Measurements from ENCODE around the gene ZNF500.
"Not testable (repeated sequence)": the region's sequence is repeated elsewhere in the genome, so short reads cannot be mapped to it uniquely, and the experiment has no call there.

Gene ZNF500

GRCh38 chr16:4796982-4797804 lies 30.2 kb upstream of the ZNF500 start:
- ATAC-seq (no peak), DNase-seq (no peak)

DNA sequence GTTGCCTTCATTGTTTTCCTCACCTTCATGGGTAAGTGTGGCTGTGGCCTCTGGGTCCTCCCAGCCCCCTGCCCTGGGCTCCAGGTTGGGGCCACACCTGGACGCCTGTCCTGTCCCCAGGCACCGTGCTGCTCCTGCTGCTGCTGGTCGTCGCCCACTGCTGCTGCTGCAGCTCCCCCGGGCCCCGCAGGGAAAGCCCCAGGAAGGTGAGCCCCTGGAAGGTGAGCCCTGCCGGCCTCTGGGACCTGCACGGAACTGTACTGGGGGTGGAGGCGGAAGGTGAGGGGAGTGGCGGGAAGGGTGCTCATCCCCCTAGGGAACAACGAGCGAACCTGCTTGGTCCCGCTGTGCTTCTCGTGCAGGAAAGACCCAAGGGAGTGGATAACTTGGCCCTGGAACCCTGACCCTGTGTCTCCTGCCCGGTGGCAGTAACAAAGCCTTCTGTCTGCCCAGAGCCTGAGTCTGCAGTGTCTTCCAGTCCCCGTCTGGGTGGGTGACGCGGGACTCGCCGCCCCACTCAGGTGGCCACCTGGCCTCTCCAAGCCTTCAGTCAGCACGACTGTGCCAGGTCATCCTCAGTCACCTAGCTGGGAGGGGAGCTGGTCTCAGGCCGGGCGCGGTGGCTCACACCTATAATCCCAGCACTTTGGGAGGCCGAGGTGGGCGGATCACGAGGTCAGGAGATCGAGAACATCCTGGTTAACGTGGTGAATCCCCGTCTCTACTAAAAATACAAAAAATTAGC lies 29.0 kb upstream of the ZNF500 start:
- ATAC-seq (no peak), DNase-seq (no peak)

DNA sequence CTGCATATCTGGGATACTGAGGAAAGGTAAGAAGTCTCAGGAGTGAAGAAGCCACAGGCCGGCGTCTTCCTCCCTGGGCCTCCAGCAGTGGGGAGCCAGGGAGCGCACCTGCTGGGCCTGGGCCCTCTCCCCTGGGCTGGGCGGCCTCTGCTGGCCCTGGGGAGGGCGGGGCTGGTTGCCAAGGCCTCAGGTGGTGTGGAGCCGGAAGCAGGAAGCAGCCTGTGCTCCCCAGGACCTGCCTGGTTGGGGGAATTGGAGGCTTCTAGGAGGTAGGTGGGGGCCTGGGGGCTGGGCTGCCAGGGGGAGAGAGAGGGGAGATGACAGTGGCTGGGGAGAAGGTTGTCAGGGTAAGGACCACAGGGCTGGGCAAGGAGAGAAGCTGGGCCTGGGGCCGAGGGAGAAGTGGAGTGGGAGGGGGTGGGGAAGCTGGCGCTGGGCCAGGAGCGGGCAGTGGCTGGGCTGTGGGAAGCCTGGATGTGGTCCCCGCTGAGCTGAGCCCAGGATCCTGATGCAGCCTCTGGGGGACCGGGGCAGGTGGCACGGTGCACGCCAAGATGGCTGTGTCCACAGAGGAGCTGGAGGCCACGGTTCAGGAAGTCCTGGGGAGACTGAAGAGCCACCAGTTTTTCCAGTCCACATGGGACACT lies 28.3 kb upstream of the ZNF500 start, which contains the start of gene SMIM22:
Gene SMIM22 (plus strand): TSS at position 189 of the 647 bp plus-strand sequence. CDS start 366 bp downstream, at position 555.
- ATAC-seq (no peak), DNase-seq (no peak)

- ATAC-seq: no peak
- DNase-seq: no peak
Measured at GRCh38 chr16:4792951-4793513, 26.1 kb upstream of the ZNF500 start.

DNA sequence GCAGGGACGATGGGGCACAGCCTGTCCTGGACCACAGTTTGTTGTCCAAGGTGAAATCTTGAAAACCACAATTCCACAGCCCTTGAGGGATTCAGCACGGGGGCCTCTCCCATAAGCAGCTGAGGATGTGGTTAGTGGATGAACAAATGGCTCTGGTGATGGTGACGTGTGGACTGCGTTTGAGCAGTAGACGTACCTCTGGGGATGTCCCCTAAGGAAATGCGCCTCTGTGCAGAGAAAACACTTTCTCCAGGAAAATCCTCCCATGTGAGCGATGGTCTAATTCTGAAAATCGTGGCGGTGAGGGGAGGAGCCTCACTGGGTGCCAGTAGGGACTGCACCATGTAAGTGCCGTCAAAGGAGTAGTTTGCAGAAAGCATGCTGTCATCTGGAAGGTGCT lies 23.9 kb upstream of the ZNF500 start:
- DNase-seq (no peak), ATAC-seq (no peak)

GRCh38 chr16:4790261-4790660 lies 23.3 kb upstream of the ZNF500 start:
- DNase-seq: no peak
- ATAC-seq: no peak

DNA sequence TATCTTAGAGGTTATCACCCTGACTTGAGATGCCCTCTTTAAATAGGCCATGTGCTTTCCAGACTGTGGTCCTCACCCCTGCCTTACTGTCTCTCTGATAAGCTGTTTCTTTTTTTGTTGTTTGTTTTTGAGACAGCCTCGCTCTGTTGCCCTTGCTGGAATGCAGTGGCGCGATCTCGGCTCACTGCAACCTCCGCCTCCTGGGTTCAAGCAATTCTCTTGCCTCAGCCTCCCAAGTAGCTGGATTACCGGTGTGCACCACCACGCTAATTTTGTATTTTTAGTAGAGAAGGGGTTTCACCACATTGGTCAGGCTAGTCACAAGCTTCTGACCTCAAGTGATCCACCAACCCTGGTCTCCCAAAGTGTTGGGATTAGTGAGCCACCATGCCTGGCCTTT lies 21.9 kb upstream of the ZNF500 start:
- DNase-seq: no peak
- ATAC-seq: no peak

GRCh38 chr16:4788489-4788889 lies 21.5 kb upstream of the ZNF500 start:
- DNase-seq (no peak), ATAC-seq (no peak)

- DNase-seq (no peak), ATAC-seq (no peak)
Measured at GRCh38 chr16:4787627-4788482, 20.9 kb upstream of the ZNF500 start, which contains the start of gene SEPTIN12. TSS of gene SEPTIN12 (minus strand) at chr16:4788345. CDS start at chr16:4787645, 700 bp downstream.

GRCh38 chr16:4787068-4787467 lies 20.1 kb upstream of the ZNF500 start:
- no peak for ATAC-seq
- no peak for DNase-seq

GRCh38 chr16:4785758-4786433 lies 18.9 kb upstream of the ZNF500 start:
- ATAC-seq (no peak), DNase-seq (no peak)

- not testable (repeated sequence) for DNase-seq, ATAC-seq
Measured at GRCh38 chr16:4784444-4784987, 17.6 kb upstream of the ZNF500 start.

GRCh38 chr16:4783951-4784336 lies 17.0 kb upstream of the ZNF500 start:
- no peak for ATAC-seq
- DNase-seq: no peak

DNA sequence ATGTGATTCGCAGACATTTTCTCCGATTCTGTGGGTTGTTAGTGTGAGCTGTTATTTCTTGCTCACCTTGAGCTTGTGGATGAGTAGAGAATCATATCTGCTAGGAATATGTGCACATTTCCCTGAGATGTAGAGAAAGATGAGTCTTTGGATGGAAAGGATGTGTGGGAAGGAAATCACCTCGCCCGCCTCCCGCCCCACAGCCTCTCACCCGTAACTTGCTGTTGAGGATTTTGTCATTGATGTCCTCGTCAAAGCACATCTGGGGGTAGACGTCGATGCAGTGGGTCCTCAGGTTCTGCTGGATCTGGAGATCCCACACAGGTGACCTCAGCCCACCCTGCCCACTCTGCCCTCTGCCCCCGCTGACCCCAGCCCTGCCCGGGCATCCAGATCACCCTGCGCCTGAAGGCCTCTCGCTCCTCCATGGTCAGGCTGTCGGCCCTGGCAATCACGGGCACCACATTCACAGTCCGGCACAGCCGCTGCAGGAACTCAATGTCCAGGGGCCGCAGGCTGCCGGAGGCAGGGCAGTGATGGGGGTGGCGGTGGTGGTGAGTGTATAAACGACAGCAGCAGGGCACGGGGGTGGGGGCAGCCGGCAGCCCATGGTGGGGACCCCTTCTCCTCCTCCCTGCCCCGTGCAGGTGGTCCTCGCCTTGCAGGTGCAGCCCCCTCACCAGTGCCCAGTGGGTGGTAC lies 16.4 kb upstream of the ZNF500 start:
- no peak for DNase-seq
- no peak for ATAC-seq

- no peak for ATAC-seq
- DNase-seq: no peak
Measured at GRCh38 chr16:4780235-4780634, 13.3 kb upstream of the ZNF500 start.

GRCh38 chr16:4778050-4778392 lies 11.1 kb upstream of the ZNF500 start:
- no peak for DNase-seq
- ATAC-seq: no peak

DNA sequence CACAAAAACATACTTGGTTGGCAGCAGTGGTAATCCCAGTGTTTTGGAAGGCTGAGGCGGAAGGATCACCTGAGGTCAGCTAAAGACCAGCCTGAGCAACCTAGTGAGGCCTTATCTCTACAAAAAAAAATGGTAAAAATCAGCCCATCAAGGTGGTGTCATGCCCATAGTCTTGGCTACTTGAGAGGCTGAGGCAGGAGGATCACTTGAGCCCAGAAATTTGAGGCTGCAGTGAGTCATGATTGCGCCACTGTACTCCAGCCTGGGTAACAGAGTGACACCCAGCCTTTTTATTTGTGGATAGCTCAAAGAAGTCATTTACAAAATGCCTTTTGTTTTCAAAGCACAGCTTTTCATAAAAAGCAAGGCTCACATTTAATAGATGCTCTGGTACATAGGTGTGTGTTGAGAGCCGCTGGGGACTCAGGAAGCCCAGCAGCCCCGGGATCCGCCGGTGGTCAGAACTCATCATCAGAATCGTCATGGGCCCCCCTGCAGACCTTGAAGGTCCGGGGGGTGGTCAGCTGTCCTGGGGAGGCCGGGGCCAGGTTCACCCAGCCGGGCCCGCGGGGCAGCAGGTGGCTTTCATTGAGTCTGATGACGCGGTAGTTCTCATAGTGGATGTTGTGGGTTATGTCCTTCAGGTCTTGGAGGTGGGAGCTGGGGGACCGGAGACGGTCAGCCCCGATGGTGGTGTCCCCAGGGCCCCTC lies 10.5 kb upstream of the ZNF500 start:
- ATAC-seq (no peak), DNase-seq (no peak)

GRCh38 chr16:4776141-4776705 lies 9.3 kb upstream of the ZNF500 start:
- DNase-seq (no peak), ATAC-seq (no peak)

- ATAC-seq (no peak), DNase-seq (no peak)
Measured at GRCh38 chr16:4775005-4775404, 8.0 kb upstream of the ZNF500 start.

Measured in stimulated activated naive CD8-positive, alpha-beta T cell treated with anti-CD3 and anti-CD28 coated beads, Interleukin-15, Interleukin-2, amounts not matched to agents 100 U/mL and 50 U/mL, for 24 hours (primary cell).